Measurements from ENCODE around the gene ACSM5.

ACSM5 gene

DNA sequence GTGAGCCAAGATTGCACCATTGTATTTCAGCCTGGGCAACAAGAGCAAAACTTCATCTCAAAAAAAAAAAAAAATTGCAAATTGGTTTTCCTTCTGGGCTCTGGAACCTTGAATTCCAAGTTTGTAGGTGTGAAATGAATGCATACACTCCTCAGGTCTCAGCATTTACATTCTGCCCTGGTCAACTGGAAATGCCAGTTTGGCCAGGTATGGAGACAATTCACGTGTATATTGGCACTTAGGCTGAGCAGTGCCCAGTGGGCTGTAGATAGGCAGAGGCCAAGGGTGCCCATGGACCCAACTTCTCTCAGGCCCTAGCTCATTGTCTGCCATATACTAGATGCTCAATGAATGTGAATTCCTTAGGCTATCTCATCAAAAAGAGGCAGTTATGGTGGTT is 20.5 kb upstream of the ACSM5 start:
- Mint-ChIP-seq H3K4me1 (no peaks in the 10 kb centered on the region), H3K9me3 (no peaks in the 10 kb centered on the region), H3K4me3 (no peak overlapping the region), H3K36me3 (no peaks in the 10 kb centered on the region), H3K27ac (no peak overlapping the region), H3K27me3 (peaks cover 6% of the 10 kb centered on the region)
- CTCF ChIA-PET = interaction anchor here (0.6 kb wide), 1 partner anchor 1734 kb away, joined by 3 read pairs; no protein-coding TSS in a partner anchor
- no peak for DNase-seq

DNA sequence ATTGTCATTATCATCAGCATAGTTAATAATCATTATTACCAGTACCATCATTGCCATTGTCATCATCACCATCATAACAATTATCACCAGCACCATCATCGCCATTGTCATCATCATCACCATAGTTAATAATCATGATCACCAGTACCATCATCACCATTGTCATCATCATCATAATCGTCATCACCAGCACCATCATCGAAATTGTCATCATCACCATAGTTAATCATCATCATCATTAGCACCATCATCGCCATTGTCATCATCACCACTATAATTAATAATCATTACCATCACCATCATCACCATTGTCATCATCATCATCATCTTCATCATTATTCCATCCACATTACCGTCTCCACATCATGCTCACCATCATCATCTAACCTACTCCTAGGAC is 18.3 kb upstream of the ACSM5 start:
- no peak for DNase-seq
- no peak overlapping the region for H3K27ac Mint-ChIP-seq
- H3K4me1 Mint-ChIP-seq = no peaks in the 10 kb centered on the region
- H3K9me3 Mint-ChIP-seq = no peaks in the 10 kb centered on the region
- no peaks in the 10 kb centered on the region for H3K36me3 Mint-ChIP-seq
- no peak overlapping the region for H3K4me3 Mint-ChIP-seq
- peaks cover 6% of the 10 kb centered on the region for H3K27me3 Mint-ChIP-seq
- CTCF ChIA-PET = no interaction called here

DNA sequence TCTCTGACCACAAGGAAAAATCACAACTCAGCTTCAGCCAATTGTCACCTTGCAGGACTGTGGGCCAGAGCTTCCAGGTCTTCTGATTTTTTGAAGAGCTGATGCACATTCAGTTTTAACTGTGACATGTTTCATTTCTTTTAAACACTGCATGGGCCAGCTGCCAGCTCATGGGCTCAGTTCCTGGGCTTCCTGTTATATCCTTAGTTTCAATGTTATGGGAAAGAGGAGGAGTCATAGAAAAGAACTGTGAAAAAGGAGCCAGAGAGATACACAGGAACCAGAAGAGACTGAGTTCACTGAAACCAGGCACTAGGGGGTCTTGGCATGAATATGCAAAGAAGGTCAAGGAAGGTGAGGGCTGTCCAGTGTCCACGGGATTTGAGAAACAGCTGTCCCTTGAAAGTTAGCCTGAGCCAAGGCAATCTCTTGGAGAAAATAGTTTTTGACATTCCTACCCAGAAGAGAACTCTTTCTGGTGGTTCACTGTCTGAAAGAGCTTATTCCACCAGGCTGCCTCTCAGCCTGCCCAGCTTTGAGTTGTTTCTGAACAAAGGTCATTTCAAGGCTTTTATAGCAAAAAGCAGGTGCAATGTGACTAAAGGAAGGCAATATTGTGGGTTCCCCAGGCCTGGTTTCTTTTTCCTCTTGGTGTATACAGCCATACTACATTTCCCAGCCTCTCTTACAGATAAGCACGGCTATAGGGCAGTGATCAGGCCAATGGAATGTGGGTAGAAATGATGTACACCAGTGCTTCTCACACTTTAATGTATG is 15.3 kb upstream of the ACSM5 start:
- no peak overlapping the region for H3K4me3 Mint-ChIP-seq
- CTCF ChIA-PET = interaction anchor here (1.6 kb wide), 1 partner anchor 487 kb away, joined by 4 read pairs; no protein-coding TSS in a partner anchor
- no peaks in the 10 kb centered on the region for H3K9me3 Mint-ChIP-seq
- H3K36me3 Mint-ChIP-seq = no peaks in the 10 kb centered on the region
- no peak overlapping the region for H3K27ac Mint-ChIP-seq
- no peaks in the 10 kb centered on the region for H3K4me1 Mint-ChIP-seq
- H3K27me3 Mint-ChIP-seq = no peaks in the 10 kb centered on the region
- DNase-seq = no peak

DNA sequence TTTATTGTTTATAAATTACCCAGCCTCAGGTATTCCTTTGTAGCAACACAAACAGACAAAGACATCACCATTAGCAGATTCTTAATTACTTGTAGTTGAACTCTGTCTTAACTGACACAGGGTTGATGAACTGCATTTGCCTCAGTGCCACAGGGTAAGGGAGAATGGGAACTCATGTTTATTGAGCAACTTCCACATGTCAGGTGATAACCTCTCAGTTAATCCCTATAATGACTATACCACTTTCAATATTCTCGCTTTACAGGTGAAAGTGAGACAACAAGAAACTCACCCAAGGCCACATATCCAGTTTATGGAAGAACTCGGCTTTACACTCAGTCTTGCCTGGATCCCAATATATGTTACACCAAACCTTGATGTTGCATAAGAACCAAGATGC is 13.4 kb upstream of the ACSM5 start:
- CTCF ChIA-PET = interaction anchor here (0.6 to 2.0 kb wide), 2 partner anchors 10 to 1185 kb away, joined by 3 to 9 read pairs; no protein-coding TSS in a partner anchor
- H3K36me3 Mint-ChIP-seq = no peaks in the 10 kb centered on the region

DNA sequence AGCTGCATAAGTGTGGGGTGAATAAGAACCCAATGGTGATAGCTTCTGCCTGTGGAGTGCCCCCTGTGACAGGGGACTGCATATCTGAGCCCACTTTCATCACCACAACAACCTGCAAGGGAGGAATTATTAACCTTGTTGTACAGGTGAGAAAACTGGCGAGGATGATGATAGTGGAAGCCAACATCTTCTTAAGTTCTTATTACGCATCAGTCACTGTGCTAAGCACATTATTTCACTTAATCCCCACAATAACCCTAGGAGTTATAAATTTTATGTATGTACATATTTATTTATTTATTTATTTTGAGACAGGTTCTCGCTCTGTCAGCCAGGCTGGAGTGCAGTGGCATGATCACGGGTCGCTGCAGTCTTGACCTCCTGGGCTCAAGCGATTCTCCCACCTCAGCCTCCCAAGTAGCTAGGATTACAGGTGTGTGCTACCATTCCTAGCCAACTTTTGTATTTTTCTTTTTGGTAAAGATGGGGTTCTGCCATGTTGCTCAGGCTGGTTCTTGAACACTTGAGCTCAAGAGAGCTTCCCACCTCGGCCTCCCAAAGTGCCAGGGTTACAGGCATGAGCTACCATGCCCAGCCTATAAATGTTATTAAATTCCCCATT is 12.4 kb upstream of the ACSM5 start:
- no peak for DNase-seq
- Mint-ChIP-seq H3K27ac (no peak overlapping the region), H3K27me3 (no peaks in the 10 kb centered on the region), H3K4me3 (no peak overlapping the region), H3K9me3 (no peaks in the 10 kb centered on the region), H3K4me1 (no peaks in the 10 kb centered on the region), H3K36me3 (no peaks in the 10 kb centered on the region)
- CTCF ChIA-PET = interaction anchor here (0.9 to 2.0 kb wide), 2 partner anchors 11 to 12 kb away, joined by 5 to 9 read pairs; no protein-coding TSS in a partner anchor

More for the DNA sequence above, 13.4 kb upstream of the ACSM5 start:
- Mint-ChIP-seq H3K9me3 (no peaks in the 10 kb centered on the region), H3K27ac (no peak overlapping the region), H3K4me1 (no peaks in the 10 kb centered on the region), H3K27me3 (no peaks in the 10 kb centered on the region), H3K4me3 (no peak overlapping the region)
- DNase-seq = no peak

DNA sequence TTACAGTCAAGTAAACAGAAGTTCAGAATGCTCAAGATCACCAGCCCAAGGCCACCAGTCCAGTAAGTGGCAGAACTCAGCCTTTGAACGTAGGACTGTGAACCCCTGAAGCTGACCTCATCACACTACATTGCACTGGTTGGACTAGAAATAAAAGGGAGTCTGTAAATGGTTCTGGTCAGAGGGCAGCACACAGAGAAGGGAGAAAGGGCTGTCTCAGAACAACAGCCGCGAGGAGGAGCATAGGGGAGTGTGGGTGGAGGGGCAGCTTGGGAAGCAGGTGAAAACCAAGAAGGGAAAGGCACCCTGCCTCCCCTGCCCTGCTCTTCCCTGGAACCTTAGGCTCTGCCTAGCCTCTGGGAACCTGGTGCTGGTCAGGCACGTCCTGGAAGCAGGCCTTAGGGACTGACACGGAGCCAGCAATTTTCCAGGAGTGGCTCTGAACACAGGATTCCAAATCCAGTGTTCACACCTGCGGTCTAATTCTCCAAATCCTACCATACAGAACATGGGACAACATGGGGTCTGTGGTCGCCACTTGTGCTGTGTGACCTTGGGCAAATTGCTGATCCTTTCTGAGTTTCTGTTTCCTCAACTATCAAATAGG is 11.8 kb upstream of the ACSM5 start:
- no peak overlapping the region for H3K27ac Mint-ChIP-seq
- H3K9me3 Mint-ChIP-seq = no peaks in the 10 kb centered on the region
- no peak for DNase-seq
- CTCF ChIA-PET = interaction anchor here (0.9 to 2.0 kb wide), 2 partner anchors 12 to 13 kb away, joined by 5 to 9 read pairs; no protein-coding TSS in a partner anchor
- no peaks in the 10 kb centered on the region for H3K36me3 Mint-ChIP-seq
- H3K27me3 Mint-ChIP-seq = no peaks in the 10 kb centered on the region
- no peaks in the 10 kb centered on the region for H3K4me1 Mint-ChIP-seq
- no peak overlapping the region for H3K4me3 Mint-ChIP-seq

DNA sequence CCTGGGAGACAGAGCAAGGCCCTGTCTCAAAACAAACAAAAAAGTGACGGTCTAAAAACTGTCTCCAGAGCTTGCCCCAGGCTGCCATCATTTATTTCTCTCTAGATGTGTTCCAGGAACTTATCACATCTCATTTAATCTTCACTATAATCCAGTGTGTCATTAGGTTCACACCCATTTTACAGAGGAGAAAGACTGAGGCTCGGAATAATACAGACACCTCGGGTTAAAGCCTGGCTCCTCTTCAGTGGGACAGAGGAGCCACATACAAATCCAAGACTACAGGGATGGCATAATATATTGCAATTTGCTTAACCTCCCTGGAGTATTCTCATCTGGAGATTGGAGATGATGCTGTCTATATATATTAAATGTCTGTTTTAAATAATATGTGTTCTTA is 10.7 kb upstream of the ACSM5 start:
- no peaks in the 10 kb centered on the region for H3K36me3 Mint-ChIP-seq
- H3K27me3 Mint-ChIP-seq = no peaks in the 10 kb centered on the region
- H3K9me3 Mint-ChIP-seq = no peaks in the 10 kb centered on the region
- H3K27ac Mint-ChIP-seq = no peak overlapping the region
- no peak overlapping the region for H3K4me3 Mint-ChIP-seq
- H3K4me1 Mint-ChIP-seq = no peaks in the 10 kb centered on the region
- CTCF ChIA-PET = no interaction called here
- no peak for DNase-seq

DNA sequence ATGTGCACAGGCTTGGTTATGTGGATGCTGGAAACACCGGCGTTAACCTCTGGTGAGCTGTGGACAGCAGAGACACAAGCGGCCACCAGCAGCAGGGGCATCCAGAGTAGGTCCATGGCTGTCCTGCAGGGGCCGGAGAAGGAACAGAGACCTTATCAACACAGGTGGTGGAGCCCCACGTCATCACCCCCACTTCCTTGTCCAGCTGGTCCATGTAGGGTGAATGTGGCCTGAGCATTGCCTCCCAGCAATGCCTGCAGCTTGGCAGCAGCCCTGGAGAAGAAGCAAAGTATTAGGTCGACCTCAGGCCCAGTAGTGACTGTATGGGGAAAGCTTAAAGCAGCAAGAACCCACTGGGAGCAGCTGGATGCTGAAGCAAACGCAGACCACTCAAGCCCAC is 10.1 kb upstream of the ACSM5 start:
- Mint-ChIP-seq H3K4me1 (no peaks in the 10 kb centered on the region), H3K9me3 (no peaks in the 10 kb centered on the region), H3K36me3 (no peaks in the 10 kb centered on the region), H3K27ac (no peak overlapping the region), H3K27me3 (no peaks in the 10 kb centered on the region), H3K4me3 (no peak overlapping the region)
- no peak for DNase-seq
- CTCF ChIA-PET = no interaction called here

DNA sequence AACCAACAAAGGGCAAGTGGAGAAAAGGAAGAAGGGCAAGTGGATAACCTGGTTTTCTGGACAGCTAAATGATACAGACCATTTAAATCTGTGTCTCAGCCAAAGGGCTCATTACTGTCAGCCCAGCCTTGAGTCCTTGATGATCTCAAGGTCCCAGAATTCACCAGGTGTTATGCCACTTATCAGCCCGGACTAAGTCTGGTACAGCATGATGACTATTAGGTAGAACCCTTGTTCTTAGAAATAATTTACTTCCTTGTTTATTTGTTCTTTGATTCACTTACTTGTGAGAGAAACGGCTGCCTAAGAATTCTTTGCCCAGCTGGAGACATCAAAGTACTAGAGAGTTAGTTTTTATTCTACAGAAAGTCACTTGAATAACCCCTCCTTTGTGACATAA is 8.3 kb upstream of the ACSM5 start:
- H3K4me3 Mint-ChIP-seq = no peak overlapping the region
- H3K4me1 Mint-ChIP-seq = no peaks in the 10 kb centered on the region
- H3K36me3 Mint-ChIP-seq = no peaks in the 10 kb centered on the region
- peaks cover 4% of the 10 kb centered on the region for H3K27me3 Mint-ChIP-seq
- no peak for DNase-seq
- CTCF ChIA-PET = interaction anchor here (1.7 kb wide), 1 partner anchor 17 kb away, joined by 4 read pairs; no protein-coding TSS in a partner anchor
- H3K9me3 Mint-ChIP-seq = no peaks in the 10 kb centered on the region
- no peak overlapping the region for H3K27ac Mint-ChIP-seq

DNA sequence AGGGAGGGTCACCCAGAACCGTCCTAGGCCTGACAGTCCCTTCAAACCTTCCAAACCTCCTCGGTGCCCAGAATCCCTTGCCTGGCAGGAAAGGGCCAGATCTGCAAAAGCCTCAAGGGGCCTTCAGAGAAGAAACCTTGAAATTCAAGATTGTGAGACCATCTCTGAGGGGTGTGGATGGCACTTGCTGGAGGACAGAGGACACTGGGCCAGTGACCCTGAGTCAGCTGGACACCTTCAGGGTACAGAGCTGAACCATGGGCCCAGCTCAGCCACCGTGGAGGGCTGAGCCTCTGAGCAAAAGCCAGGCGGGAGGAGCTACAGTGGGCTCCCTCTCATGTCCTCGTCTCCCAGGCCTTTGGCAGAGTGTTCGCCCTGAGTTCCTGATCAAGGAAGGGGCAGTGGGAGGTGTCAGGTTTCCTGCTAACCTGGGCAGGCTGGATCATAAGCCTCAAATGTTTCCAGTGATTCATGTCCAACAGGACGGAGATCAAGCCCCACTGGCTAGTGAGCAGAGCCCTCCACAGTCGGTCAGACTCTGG is 7.8 kb upstream of the ACSM5 start:
- H3K4me3 Mint-ChIP-seq = no peak overlapping the region
- H3K27me3 Mint-ChIP-seq = peaks cover 4% of the 10 kb centered on the region
- no peak for DNase-seq
- no peaks in the 10 kb centered on the region for H3K9me3 Mint-ChIP-seq
- H3K27ac Mint-ChIP-seq = no peak overlapping the region
- H3K36me3 Mint-ChIP-seq = no peaks in the 10 kb centered on the region
- no peaks in the 10 kb centered on the region for H3K4me1 Mint-ChIP-seq
- CTCF ChIA-PET = interaction anchor here (1.7 kb wide), 1 partner anchor 18 kb away, joined by 4 read pairs; no protein-coding TSS in a partner anchor

DNA sequence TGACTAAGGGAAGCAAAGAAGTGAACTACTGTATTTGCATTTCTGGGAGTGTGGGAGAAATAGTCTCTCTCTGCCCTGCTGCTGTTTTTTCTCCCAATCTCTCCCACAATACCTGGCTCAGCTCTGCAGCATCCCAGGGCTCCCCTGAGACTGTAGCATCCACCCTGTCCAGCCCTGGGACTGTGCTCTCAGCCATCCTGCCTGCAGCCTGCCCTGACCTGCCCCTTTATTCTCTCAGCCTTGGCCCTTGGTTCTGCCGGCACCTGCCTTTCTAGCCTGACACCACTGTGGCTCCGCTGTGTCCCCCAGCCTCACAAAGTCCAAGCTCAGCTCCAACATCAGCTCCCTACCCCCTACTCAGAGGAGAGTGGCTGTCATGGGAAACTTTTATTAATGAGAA is 6.7 kb upstream of the ACSM5 start:
- no peak overlapping the region for H3K4me3 Mint-ChIP-seq
- no peaks in the 10 kb centered on the region for H3K4me1 Mint-ChIP-seq
- no peak overlapping the region for H3K27ac Mint-ChIP-seq
- DNase-seq = no peak
- CTCF ChIA-PET = no interaction called here
- peaks cover 4% of the 10 kb centered on the region for H3K27me3 Mint-ChIP-seq
- no peaks in the 10 kb centered on the region for H3K36me3 Mint-ChIP-seq
- no peaks in the 10 kb centered on the region for H3K9me3 Mint-ChIP-seq

DNA sequence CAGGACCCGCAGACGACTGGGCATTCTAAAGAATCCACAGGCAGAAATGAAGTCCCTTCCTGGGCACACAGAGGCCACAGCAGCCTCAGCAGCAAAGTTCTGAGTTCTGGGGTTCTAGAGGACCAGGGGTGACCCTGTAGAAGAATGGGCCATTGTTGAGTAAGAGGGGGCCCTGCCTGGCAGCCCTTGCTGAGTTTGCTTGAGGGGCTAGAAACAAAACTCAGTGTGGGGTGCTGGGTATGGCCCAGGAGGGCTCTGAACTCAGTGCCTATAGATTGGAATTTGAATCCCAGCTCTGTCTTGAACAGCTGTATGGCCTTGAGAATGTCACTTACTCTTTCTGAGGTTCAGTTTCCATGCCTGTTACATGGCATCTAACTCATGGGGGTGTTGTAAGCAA is 4.7 kb upstream of the ACSM5 start, which contains the start of gene PDILT:
Gene PDILT (minus strand): TSS at position 101 of the 400 bp plus-strand sequence. CDS start 5,437 bp downstream, outside the sequence.
- DNase-seq = no peak
- no peaks in the 10 kb centered on the region for H3K36me3 Mint-ChIP-seq
- H3K4me3 Mint-ChIP-seq = no peak within 1 kb of the TSS
- H3K27ac Mint-ChIP-seq = no peak within 1 kb of the TSS
- CTCF ChIA-PET = interaction anchor here (1.0 kb wide), 1 partner anchor 20 kb away, joined by 3 read pairs; no protein-coding TSS in a partner anchor
- H3K27me3 Mint-ChIP-seq = peaks cover 4% of the 10 kb centered on the region
- H3K4me1 Mint-ChIP-seq = no peaks in the 10 kb centered on the region
- H3K9me3 Mint-ChIP-seq = no peaks in the 10 kb centered on the region

DNA sequence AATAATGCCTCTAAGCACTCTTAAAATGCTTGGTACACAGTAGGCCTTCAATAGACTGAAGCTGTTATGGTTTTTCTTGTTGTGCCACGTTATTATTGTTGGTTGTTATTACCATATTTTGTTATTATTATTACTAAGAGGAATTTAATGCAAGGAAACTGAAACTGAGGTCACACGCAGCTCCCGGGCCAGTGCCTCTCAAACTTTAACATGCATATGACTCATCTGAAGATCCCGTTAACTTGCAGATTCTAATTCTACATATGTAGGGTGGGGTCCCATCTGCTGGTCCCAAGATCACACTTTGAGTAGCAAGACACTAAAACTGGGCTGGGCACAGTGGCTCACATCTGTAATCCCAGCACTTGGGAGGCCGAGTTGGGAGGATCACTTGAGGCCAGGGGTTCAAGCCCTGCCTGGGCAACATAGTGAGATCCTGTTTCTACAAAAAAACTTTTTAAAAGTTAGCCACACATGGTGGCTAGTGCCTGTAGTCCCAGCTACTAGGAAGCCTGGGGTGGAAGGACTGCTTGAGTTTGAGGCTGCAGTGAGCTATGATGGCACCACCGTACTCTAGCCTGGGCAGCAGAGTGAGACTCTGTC is 888 bp downstream of the ACSM5 start:
- no peaks in the 10 kb centered on the region for H3K9me3 Mint-ChIP-seq
- no peaks in the 10 kb centered on the region for H3K36me3 Mint-ChIP-seq
- no peaks in the 10 kb centered on the region for H3K4me1 Mint-ChIP-seq
- CTCF ChIA-PET = no interaction called here
- DNase-seq = no peak
- no peak overlapping the region for H3K4me3 Mint-ChIP-seq
- H3K27ac Mint-ChIP-seq = no peak overlapping the region
- H3K27me3 Mint-ChIP-seq = peaks cover 4% of the 10 kb centered on the region

DNA sequence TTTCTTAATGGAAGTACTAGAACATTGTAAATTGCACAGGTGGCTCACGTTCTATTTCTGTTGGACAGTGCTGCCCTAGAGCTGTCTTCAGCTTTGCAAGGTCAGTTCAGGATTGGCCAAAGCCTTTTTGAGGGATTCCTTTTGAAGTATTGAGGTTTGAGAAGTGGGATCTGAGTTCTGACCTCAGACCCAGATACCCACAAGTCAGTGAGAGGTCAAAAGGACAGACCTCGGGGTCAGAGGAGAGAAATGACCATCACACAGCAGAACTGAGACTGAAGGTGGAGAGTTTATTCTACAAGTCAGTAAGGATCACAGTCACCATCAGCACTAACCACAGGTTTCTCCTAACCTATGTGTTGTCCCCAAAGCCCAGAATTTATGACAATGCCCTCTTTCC is 1.7 kb downstream of the ACSM5 start:
- no peak for DNase-seq
- Mint-ChIP-seq H3K9me3 (no peaks in the 10 kb centered on the region), H3K27me3 (peaks cover 4% of the 10 kb centered on the region), H3K4me1 (no peaks in the 10 kb centered on the region), H3K27ac (no peak overlapping the region), H3K4me3 (no peak overlapping the region), H3K36me3 (no peaks in the 10 kb centered on the region)
- CTCF ChIA-PET = no interaction called here

Data from activated naive CD4-positive, alpha-beta T cell treated with anti-CD3 and anti-CD28 coated beads, Interleukin-2, amount 10 ng/mL, durations not matched to agents 7 days and 5 days (primary cell).